HCT116 (cell line): Measurements from ENCODE around the gene FUT6.

Experiments used
- ATF3 ChIP-seq: IDR thresholded peaks from 2 replicates; pipeline ENCODE4 v1.6.1; 2012
- CTCF ChIP-seq, 3 experiments: fragments of 200-600 bp in 1 of 3; sonication (generic) in 1 of 3; IDR thresholded peaks in 2 of 3; conservative IDR thresholded peaks in 1 of 3; 2 replicates each; pipeline ENCODE4 v1.5.1; 2012 to 2017; ENCODE audit warnings: low read depth in 2 of 3, low read length in 2 of 3, antibody characterized with exemption in 1 of 3, borderline replicate concordance in 1 of 3, control low read depth in 1 of 3, mild to moderate bottlenecking in 1 of 3, mixed read lengths in 1 of 3, mixed run types in 1 of 3, moderate library complexity in 1 of 3; ENCODE audit not compliant: insufficient read depth in 1 of 3
- EZH2 ChIP-seq: fragments of 200-600 bp; sonication (generic); IDR thresholded peaks from 2 replicates; pipeline ENCODE4 v1.6.1; 2017; ENCODE audit warnings: antibody characterized with exemption, mixed run types
- FOSL1 ChIP-seq: IDR thresholded peaks from 2 replicates; pipeline ENCODE4 v1.6.1; 2012; ENCODE audit warnings: low read depth
- MAX ChIP-seq: IDR thresholded peaks from 2 replicates; pipeline ENCODE4 v1.6.1; 2012
- REST ChIP-seq: IDR thresholded peaks from 2 replicates; pipeline ENCODE4 v1.6.1; 2012; ENCODE audit warnings: low read depth

- TF ChIP-seq CTCF (IDR thresholded peaks at IDR 0.05 in 2 of 3, conservative IDR thresholded peaks at IDR 0.05 in 1 of 3; ENCODE audit: borderline replicate concordance in 1 of 3, insufficient read depth in 1 of 3, low read depth in 2 of 3, low read length in 2 of 3), result no peak
- TF ChIP-seq ATF3, result no peak
- no peak for TF ChIP-seq MAX
- no peak for TF ChIP-seq EZH2
- TF ChIP-seq FOSL1, result no peak
- no peak for TF ChIP-seq REST
Observed at GRCh38 chr19:5792224-5792623, 47.3 kb downstream of the FUT6 start.
